GM12801 (cell line): Measurements from ENCODE around the gene SLC1A1.

Experiments
- CTCF ChIP-seq: IDR thresholded peaks from one replicate; pipeline ENCODE4 v1.5.1; 2011; ENCODE audit warnings: control low read depth; ENCODE audit not compliant: insufficient read length; ENCODE audit errors: extremely low read depth

The SLC1A1 gene

GRCh38 chr9:4506490-4506889 is 16.2 kb downstream of the SLC1A1 start:
- TF ChIP-seq CTCF = no peak

GRCh38 chr9:4507306-4508130 is 17.2 kb downstream of the SLC1A1 start:
- TF ChIP-seq CTCF = no peak

GRCh38 chr9:4508246-4508906 is 18.1 kb downstream of the SLC1A1 start:
- TF ChIP-seq CTCF = no peak

- TF ChIP-seq CTCF = no peak
These were observed 18.8 kb downstream of the SLC1A1 start for GRCh38 chr9:4508907-4509589.

GRCh38 chr9:4509590-4509984 is 19.3 kb downstream of the SLC1A1 start:
- no peak for TF ChIP-seq CTCF

GRCh38 chr9:4510546-4511322 is 20.5 kb downstream of the SLC1A1 start:
- TF ChIP-seq CTCF = no peak
